ENCODE measurements around the gene PCSK5. TPM values are rescaled to one million over a fixed set of nuclear protein-coding genes. Genes with fewer than 3 reads are reported as not detected.

Gene PCSK5
- total and polyA plus RNA-seq, 3 experiments from 2014 or later: 1.6 to 1.9 (median 1.8) TPM

DNA sequence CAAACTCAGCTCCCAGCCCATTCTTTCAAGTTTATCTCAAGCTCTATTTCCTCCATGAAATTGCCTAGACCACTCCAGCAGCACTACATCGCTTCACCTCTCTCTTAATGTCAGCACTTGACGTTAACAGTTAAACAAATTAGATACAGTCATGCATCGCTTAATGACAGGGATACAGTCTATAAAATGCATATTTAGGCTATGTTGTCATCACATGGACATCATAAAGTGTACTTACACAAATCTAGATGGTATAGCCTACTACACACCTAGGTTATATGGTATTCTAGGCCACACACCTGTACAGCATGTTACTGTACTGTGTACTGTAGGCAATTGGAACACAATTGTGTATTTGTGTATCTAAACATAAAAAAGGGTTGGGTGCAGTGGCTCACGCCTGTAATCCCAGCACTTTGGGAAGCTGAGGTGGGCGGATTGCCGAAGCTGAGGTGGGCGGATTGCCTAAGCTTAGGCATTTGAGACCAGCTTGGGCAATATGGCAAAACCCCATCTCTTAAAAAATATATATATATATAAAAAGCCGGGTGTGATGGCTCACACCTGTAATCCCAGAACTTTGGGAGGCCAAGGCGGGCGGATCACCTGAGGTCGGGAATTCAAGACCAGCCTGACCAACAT lies 13.4 kb upstream of the PCSK5 start:
- POLR2A ChIA-PET: no interaction called here

DNA sequence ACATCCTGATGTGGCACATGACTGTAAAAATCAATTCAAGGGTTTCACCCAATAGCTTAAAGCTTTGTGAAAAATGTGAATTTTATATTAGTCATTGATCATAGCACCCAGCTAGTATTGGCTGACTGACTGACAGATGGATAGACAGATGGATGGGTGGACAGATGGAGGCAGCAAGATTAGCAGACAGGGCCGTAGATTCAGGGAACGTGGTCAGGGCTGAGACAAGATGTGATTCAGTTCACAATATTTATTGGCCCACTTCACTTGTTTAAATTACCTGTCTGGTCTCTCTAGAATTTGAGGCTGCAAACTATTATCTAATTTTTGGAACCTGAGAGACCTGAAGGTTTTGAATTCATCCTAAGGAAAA lies 12.0 kb upstream of the PCSK5 start:
- H3K4me1 Mint-ChIP-seq: no peaks in the 10 kb centered on the region
- no peak for DNase-seq
- Histone ChIP-seq H3K4me1 (ENCODE audit: insufficient read depth, low read length) (no peaks in the 10 kb centered on the region), H3K27ac (ENCODE audit: low read depth, low read length) (no peak overlapping the region), H3K9me3 (ENCODE audit: low read length) (no peaks in the 10 kb centered on the region), H3K36me3 (ENCODE audit: insufficient read depth, low read length) (no peaks in the 10 kb centered on the region), H3K27me3 (ENCODE audit: insufficient read depth, low read length, poor library complexity, severe bottlenecking) (no peaks in the 10 kb centered on the region), H3K4me3 (ENCODE audit: low read length) (no peak overlapping the region)
- H3K27ac Mint-ChIP-seq: no peak overlapping the region
- ChIA-PET CTCF (no interaction called here), POLR2A (no interaction called here)
- H3K4me3 Mint-ChIP-seq: no peak overlapping the region
- no peaks in the 10 kb centered on the region for H3K27me3 Mint-ChIP-seq
- H3K9me3 Mint-ChIP-seq: peaks cover 0 to 2% (median 0%) of the 10 kb centered on the region in 5 donors
- H3K36me3 Mint-ChIP-seq: no peaks in the 10 kb centered on the region

More for the DNA sequence above, 13.4 kb upstream of the PCSK5 start:
- DNase-seq: no peak
- Mint-ChIP-seq H3K36me3 (no peaks in the 10 kb centered on the region), H3K4me3 (no peak overlapping the region), H3K27ac (no peak overlapping the region), H3K4me1 (no peaks in the 10 kb centered on the region), H3K27me3 (no peaks in the 10 kb centered on the region), H3K9me3 (peaks cover 0 to 2% (median 0%) of the 10 kb centered on the region in 5 donors)
- no peaks in the 10 kb centered on the region for H3K36me3 ChIP-seq (ENCODE audit: insufficient read depth, low read length)
- no peak overlapping the region for H3K4me3 ChIP-seq (ENCODE audit: low read length)
- no peaks in the 10 kb centered on the region for H3K4me1 ChIP-seq (ENCODE audit: insufficient read depth, low read length)
- H3K27me3 ChIP-seq (ENCODE audit: insufficient read depth, low read length, poor library complexity, severe bottlenecking): no peaks in the 10 kb centered on the region
- no peak overlapping the region for H3K27ac ChIP-seq (ENCODE audit: low read depth, low read length)
- no peaks in the 10 kb centered on the region for H3K9me3 ChIP-seq (ENCODE audit: low read length)
- CTCF ChIA-PET: no interaction called here

DNA sequence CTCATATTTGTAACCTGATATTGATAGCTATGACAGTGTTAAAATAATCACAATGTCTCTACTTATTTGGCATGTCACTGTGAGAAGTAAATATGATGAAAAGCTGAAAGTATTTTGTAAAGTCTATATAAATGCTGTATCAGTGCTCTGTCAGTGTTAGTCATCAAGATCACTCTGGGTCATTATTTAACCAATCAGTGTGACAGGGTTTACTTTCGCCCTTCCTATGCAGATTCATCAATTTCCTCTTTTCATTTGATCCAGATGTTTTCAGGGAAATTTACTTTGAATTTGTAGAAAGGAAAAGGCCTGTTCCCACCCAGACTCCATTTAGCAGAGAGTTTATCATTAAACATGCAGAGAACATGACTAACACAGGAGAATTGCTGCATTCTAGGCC lies 9.9 kb upstream of the PCSK5 start:
- Histone ChIP-seq H3K27ac (ENCODE audit: low read depth, low read length) (no peak overlapping the region), H3K9me3 (ENCODE audit: low read length) (no peaks in the 10 kb centered on the region), H3K27me3 (ENCODE audit: insufficient read depth, low read length, poor library complexity, severe bottlenecking) (no peaks in the 10 kb centered on the region), H3K4me3 (ENCODE audit: low read length) (no peak overlapping the region), H3K4me1 (ENCODE audit: insufficient read depth, low read length) (no peaks in the 10 kb centered on the region), H3K36me3 (ENCODE audit: insufficient read depth, low read length) (no peaks in the 10 kb centered on the region)
- H3K27me3 Mint-ChIP-seq: no peaks in the 10 kb centered on the region
- ChIA-PET CTCF (interaction anchor here (0.6 to 0.9 kb wide), 3 partner anchors 14 to 1549 kb away, joined by 3 read pairs; no protein-coding TSS in a partner anchor), POLR2A (no interaction called here)
- H3K27ac Mint-ChIP-seq: no peak overlapping the region
- H3K36me3 Mint-ChIP-seq: peaks cover 0 to 2% (median 0%) of the 10 kb centered on the region in 3 donors
- DNase-seq: no peak
- no peak overlapping the region for H3K4me3 Mint-ChIP-seq
- H3K4me1 Mint-ChIP-seq: no peaks in the 10 kb centered on the region
- no peaks in the 10 kb centered on the region for H3K9me3 Mint-ChIP-seq

DNA sequence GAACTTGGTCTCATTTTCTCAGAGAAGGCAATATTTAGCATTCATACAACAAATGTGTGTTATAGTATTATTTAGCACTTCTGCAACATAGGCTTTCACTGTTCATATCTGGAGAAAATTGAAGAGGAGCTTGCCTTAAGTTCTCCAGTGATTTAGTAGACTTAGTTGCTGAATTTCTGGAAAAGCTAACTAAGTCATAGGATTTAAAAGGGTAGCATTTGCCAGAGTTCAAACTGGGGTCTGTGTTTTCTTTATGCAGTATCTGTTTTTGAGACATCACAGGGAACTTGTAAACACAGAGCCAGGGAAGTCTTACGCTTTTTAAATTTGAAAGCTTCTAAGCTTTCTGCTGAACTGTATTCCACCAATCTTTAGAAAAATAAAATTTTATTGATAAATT lies 8.7 kb upstream of the PCSK5 start:
- CTCF ChIA-PET: no interaction called here
- H3K9me3 Mint-ChIP-seq: no peaks in the 10 kb centered on the region
- H3K4me3 Mint-ChIP-seq: no peak overlapping the region
- no peak overlapping the region for H3K27ac ChIP-seq (ENCODE audit: low read depth, low read length)
- H3K36me3 Mint-ChIP-seq: peaks cover 0 to 3% (median 0%) of the 10 kb centered on the region in 3 donors
- no peaks in the 10 kb centered on the region for H3K36me3 ChIP-seq (ENCODE audit: insufficient read depth, low read length)
- H3K27me3 Mint-ChIP-seq: no peaks in the 10 kb centered on the region
- no peaks in the 10 kb centered on the region for H3K27me3 ChIP-seq (ENCODE audit: insufficient read depth, low read length, poor library complexity, severe bottlenecking)
- no peaks in the 10 kb centered on the region for H3K4me1 Mint-ChIP-seq
- H3K27ac Mint-ChIP-seq: no peak overlapping the region
- no peaks in the 10 kb centered on the region for H3K4me1 ChIP-seq (ENCODE audit: insufficient read depth, low read length)
- POLR2A ChIA-PET: no interaction called here
- DNase-seq: no peak
- no peak overlapping the region for H3K4me3 ChIP-seq (ENCODE audit: low read length)
- H3K9me3 ChIP-seq (ENCODE audit: low read length): no peaks in the 10 kb centered on the region

DNA sequence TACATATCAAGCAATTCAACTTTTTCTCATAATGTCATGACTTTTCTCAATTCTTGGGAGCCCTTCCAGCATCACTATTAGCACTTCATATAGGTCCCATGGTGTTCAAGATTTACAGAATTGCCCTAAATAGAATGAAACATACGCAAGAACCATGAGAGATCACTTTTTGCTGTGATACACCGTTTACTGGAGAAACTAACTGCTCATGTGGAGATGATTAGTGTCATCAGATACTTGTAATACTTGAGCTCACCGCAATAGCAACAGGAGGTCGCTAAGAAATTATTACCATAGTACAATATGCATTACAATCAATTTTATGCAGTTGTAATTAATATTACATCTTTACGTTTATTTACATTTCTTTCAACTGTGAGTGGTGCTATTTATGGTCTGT lies 4.8 kb upstream of the PCSK5 start:
- CTCF ChIA-PET: no interaction called here
- POLR2A ChIA-PET: no interaction called here

DNA sequence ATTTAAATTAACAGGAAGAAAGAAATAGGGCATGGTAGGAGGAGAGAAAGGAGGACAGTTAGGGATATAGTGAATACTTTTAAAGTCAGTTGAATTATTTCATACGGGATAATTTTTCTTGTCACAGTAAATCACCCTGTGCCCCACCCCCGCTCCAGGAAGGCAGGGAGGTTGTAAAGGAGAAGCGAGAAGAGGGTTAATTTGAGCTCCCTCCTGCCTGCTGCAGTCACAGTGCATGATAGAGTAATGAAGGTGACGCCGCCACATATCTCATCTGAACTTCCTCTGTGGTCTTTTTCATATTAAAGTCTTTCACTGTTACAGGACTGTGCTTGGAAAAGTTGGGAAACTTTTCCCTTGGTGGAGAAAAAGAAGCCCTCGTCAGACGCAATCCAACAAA lies 896 bp upstream of the PCSK5 start:
- ChIA-PET POLR2A (interaction anchor here (0.9 to 1.5 kb wide), 3 partner anchors 138 to 801 kb away, joined by 3 to 5 read pairs (median 4); partner anchors contain the start of genes NMRK1 and OSTF1), CTCF (interaction anchor here (1.2 kb wide), 1 partner anchor 23 kb away, joined by 3 read pairs; no protein-coding TSS in a partner anchor)
- peak overlapping the region; percentile 62 to 92 (median 90) for H3K27ac Mint-ChIP-seq
- Histone ChIP-seq H3K9me3 (ENCODE audit: low read length) (no peaks in the 10 kb centered on the region), H3K4me1 (ENCODE audit: insufficient read depth, low read length) (peaks cover 17% of the 10 kb centered on the region), H3K4me3 (ENCODE audit: low read length) (peak overlapping the region; percentile 75), H3K27me3 (ENCODE audit: insufficient read depth, low read length, poor library complexity, severe bottlenecking) (peaks cover 5% of the 10 kb centered on the region), H3K36me3 (ENCODE audit: insufficient read depth, low read length) (no peaks in the 10 kb centered on the region), H3K27ac (ENCODE audit: low read depth, low read length) (no peak overlapping the region)
- peak overlapping the region; percentile 89 to 97 (median 93) for H3K4me3 Mint-ChIP-seq
- DNase-seq: peak in 1 of 5 donors; percentile 9
- H3K4me1 Mint-ChIP-seq: peaks cover 22 to 47% (median 44%) of the 10 kb centered on the region in 3 donors
- peaks cover 0 to 4% (median 3%) of the 10 kb centered on the region in 3 donors for H3K36me3 Mint-ChIP-seq
- peaks cover 9 to 33% of the 10 kb centered on the region in 2 donors for H3K27me3 Mint-ChIP-seq
- peaks cover 0 to 3% (median 0%) of the 10 kb centered on the region in 5 donors for H3K9me3 Mint-ChIP-seq

More for the DNA sequence above, 4.8 kb upstream of the PCSK5 start:
- no peak for DNase-seq
- peaks cover 5 to 17% of the 10 kb centered on the region in 2 donors for H3K27me3 Mint-ChIP-seq
- Histone ChIP-seq H3K4me1 (ENCODE audit: insufficient read depth, low read length) (no peaks in the 10 kb centered on the region), H3K36me3 (ENCODE audit: insufficient read depth, low read length) (no peaks in the 10 kb centered on the region), H3K4me3 (ENCODE audit: low read length) (no peak overlapping the region), H3K9me3 (ENCODE audit: low read length) (no peaks in the 10 kb centered on the region), H3K27me3 (ENCODE audit: insufficient read depth, low read length, poor library complexity, severe bottlenecking) (no peaks in the 10 kb centered on the region), H3K27ac (ENCODE audit: low read depth, low read length) (no peak overlapping the region)
- peaks cover 15 to 20% (median 18%) of the 10 kb centered on the region in 3 donors for H3K4me1 Mint-ChIP-seq
- H3K4me3 Mint-ChIP-seq: peak overlapping the region in 1 of 7 donors; percentile 5
- H3K36me3 Mint-ChIP-seq: peaks cover 0 to 4% (median 3%) of the 10 kb centered on the region in 3 donors
- H3K27ac Mint-ChIP-seq: no peak overlapping the region
- H3K9me3 Mint-ChIP-seq: peaks cover 0 to 3% (median 0%) of the 10 kb centered on the region in 5 donors

DNA sequence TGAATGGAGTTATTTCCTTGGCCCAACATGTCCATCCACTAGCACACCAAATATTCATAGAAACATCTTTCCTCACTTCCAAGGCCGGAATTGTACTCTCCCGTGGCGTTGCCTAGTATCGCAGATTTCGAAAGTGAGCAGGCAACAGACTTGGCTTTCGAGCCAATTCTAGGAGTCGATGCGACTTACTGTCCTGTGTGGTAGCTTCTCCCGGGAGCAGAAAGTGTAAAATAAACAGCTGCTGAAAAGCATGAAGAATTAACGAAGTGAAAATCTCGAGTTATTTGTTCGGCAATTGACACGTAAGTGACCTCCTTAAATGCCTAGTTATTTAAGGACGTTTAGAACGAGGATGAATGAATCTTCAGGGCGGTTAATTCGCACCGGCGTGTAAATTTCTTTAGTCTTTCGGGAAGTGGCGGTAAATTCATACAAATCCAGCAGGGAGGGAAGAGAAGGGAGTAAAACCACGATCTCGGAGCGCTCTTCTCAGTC lies 449 bp upstream of the PCSK5 start:
- peak overlapping the region; percentile 75 for H3K4me3 ChIP-seq (ENCODE audit: low read length)
- no peaks in the 10 kb centered on the region for H3K9me3 ChIP-seq (ENCODE audit: low read length)
- Mint-ChIP-seq H3K36me3 (peaks cover 0 to 4% (median 3%) of the 10 kb centered on the region in 3 donors), H3K27me3 (peaks cover 9 to 33% of the 10 kb centered on the region in 2 donors), H3K4me1 (peaks cover 22 to 47% (median 46%) of the 10 kb centered on the region in 3 donors), H3K4me3 (peak overlapping the region; percentile 89 to 97 (median 93)), H3K9me3 (peaks cover 0 to 3% (median 0%) of the 10 kb centered on the region in 5 donors), H3K27ac (peak overlapping the region; percentile 62 to 92 (median 90))
- no peak overlapping the region for H3K27ac ChIP-seq (ENCODE audit: low read depth, low read length)
- ChIA-PET CTCF (interaction anchor here (1.2 kb wide), 1 partner anchor 24 kb away, joined by 3 read pairs; no protein-coding TSS in a partner anchor), POLR2A (interaction anchor here (0.9 to 1.5 kb wide), 3 partner anchors 137 to 802 kb away, joined by 3 to 5 read pairs (median 4); partner anchors contain the start of genes NMRK1 and OSTF1)
- H3K4me1 ChIP-seq (ENCODE audit: insufficient read depth, low read length): peaks cover 17% of the 10 kb centered on the region
- H3K27me3 ChIP-seq (ENCODE audit: insufficient read depth, low read length, poor library complexity, severe bottlenecking): peaks cover 5% of the 10 kb centered on the region
- H3K36me3 ChIP-seq (ENCODE audit: insufficient read depth, low read length): no peaks in the 10 kb centered on the region
- DNase-seq: no peak

DNA sequence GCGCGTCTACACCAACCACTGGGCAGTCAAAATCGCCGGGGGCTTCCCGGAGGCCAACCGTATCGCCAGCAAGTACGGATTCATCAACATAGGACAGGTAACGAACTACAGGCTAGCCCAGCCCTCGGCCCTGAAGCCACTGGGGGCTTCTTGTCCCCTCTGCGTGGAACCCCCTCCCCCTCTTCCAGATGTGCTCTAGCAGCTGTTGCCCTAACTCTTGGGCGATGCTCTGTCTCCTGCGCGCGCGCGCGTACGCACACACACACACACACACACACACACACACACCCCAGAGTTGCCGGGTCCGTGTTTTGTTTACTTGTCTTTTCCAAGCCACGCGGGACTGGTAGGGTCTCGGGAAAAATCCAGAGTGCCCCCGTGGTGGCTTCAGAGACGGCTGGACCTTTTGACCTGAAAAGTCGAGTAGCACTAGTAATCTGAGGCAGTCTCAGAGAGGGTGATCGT lies 836 bp downstream of the PCSK5 start:
- CTCF ChIA-PET: no interaction called here
- Mint-ChIP-seq H3K27me3 (peaks cover 9 to 33% of the 10 kb centered on the region in 2 donors), H3K27ac (peak overlapping the region in 3 of 8 donors; percentile 39 to 71 (median 53)), H3K4me3 (peak overlapping the region; percentile 83 to 92 (median 90)), H3K4me1 (peaks cover 22 to 51% (median 46%) of the 10 kb centered on the region in 3 donors), H3K9me3 (peaks cover 0 to 3% (median 0%) of the 10 kb centered on the region in 5 donors), H3K36me3 (peaks cover 0 to 4% (median 0%) of the 10 kb centered on the region in 3 donors)
- no peak overlapping the region for H3K27ac ChIP-seq (ENCODE audit: low read depth, low read length)
- H3K27me3 ChIP-seq (ENCODE audit: insufficient read depth, low read length, poor library complexity, severe bottlenecking): peaks cover 5% of the 10 kb centered on the region
- H3K4me1 ChIP-seq (ENCODE audit: insufficient read depth, low read length): peaks cover 17% of the 10 kb centered on the region
- no peaks in the 10 kb centered on the region for H3K9me3 ChIP-seq (ENCODE audit: low read length)
- peak overlapping the region; percentile 75 for H3K4me3 ChIP-seq (ENCODE audit: low read length)
- H3K36me3 ChIP-seq (ENCODE audit: insufficient read depth, low read length): no peaks in the 10 kb centered on the region
- POLR2A ChIA-PET: interaction anchor here (1.1 kb wide), 1 partner anchor 13 kb away, joined by 4 read pairs; no protein-coding TSS in a partner anchor
- DNase-seq: peak in 3 of 5 donors; percentile 1 to 48 (median 45)
